B cell (primary cell): Measurements from ENCODE around the gene RAD21L1.

Experiments used
- CTCF ChIP-seq: fragments of 200-600 bp; IDR thresholded peaks from one replicate; pipeline ENCODE4 v1.8.0; 2022; ENCODE audit warnings: antibody characterized with exemption, mild to moderate bottlenecking
- EZH2 ChIP-seq: IDR thresholded peaks from 2 replicates; pipeline ENCODE4 v1.6.1; 2012; ENCODE audit warnings: borderline replicate concordance, low read depth, mild to moderate bottlenecking, moderate library complexity, low read length; ENCODE audit not compliant: insufficient read depth, poor library complexity, severe bottlenecking

- no peak for TF ChIP-seq CTCF
- no peak for TF ChIP-seq EZH2
Observed at GRCh38 chr20:1254254-1254653, 28.4 kb downstream of the RAD21L1 start.
